Measurements from ENCODE around the gene PCGF1.
A peak's percentile ranks its signal among the peaks of the same experiment; 100 is the strongest.
"Not testable (repeated sequence)": the region's sequence is repeated elsewhere in the genome, so short reads cannot be mapped to it uniquely, and the experiment has no call there.

PCGF1 gene

GRCh38 chr2:74483675-74484164 lies 23.8 kb downstream of the PCGF1 start:
- Histone ChIP-seq H3K9ac (ENCODE audit: low read depth in 1 of 2, low read length in 2 of 2) (peak overlapping the region; percentile 83 to 89), H3K36me3 (ENCODE audit: control insufficient read depth in 2 of 2, insufficient read depth in 2 of 2, low read length in 2 of 2) (peaks cover 7 to 16% of the 10 kb centered on the region in 2 donors), H3K4me1 (ENCODE audit: control insufficient read depth in 2 of 2, insufficient read depth in 2 of 2, low read length in 2 of 2) (peaks cover 24 to 25% of the 10 kb centered on the region in 2 donors), H3K4me3 (ENCODE audit: low read length in 2 of 2) (peak overlapping the region; percentile 100)
- not testable (repeated sequence) for H3K27me3 ChIP-seq (ENCODE audit: control insufficient read depth in 2 of 2, insufficient read depth in 2 of 2, low read length in 2 of 2); H3K9me3 ChIP-seq (ENCODE audit: control insufficient read depth in 2 of 2, low read length in 2 of 2); H3K27ac ChIP-seq (ENCODE audit: low read depth in 2 of 2, low read length in 2 of 2)

DNA sequence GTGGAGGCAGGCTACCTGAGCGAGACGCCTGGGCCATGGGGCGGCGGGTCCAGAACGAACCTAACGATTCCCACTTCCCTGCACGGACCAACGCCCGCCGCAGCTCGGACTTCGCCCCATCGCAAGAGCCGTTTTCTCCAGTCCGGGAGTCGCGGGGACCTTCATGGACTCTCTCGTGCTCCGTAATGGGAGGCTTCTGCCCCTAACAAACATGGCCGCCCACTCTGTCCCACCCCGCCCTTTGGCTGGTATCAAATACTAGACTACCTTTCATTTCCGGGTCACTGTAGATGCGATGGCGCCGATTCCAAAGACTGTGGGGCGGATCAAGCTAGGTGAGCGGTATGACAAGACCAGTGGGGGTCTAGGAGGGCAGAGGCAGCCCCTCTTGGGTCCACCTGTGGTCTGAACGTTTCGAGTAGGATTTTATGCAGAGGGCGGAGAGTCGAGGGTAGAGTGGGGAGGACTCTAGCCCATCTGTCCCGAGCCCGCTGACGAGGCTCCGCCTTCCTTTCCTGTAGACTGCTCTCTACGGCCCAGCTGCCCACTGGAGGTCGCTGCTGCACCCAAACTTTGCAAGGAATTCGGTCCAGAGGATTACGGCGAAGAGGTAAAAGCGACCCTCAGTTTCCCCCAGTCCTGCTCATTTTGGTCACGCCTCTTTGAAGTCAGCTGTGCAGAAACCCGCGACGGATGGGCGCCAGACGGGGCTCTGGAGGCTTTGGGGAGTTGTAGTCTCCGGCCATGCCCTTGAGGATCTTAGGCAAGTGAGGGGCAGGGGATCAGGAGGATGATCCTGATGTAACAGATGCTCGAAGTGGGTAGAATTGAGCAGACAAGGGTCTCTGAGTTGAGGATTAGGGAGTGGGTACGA lies 24.5 kb downstream of the PCGF1 start, which contains the start of the genes CCDC142 and TTC31:
CCDC142 (minus strand) TSS at position 198 of the 874 bp plus-strand sequence; CDS start at position 37, 161 bp downstream.
TTC31 (plus strand) TSS at position 281 of the 874 bp plus-strand sequence; CDS start at position 296, 15 bp downstream.
- H3K4me3 ChIP-seq (ENCODE audit: low read length in 2 of 2), result peak within 1 kb of the TSS; percentile 100
- peak within 1 kb of the TSS; percentile 93 for H3K27ac ChIP-seq (ENCODE audit: low read depth in 2 of 2, low read length in 2 of 2)
- peaks cover 7 to 13% of the 10 kb centered on the region in 2 donors for H3K36me3 ChIP-seq (ENCODE audit: control insufficient read depth in 2 of 2, insufficient read depth in 2 of 2, low read length in 2 of 2)
- H3K9ac ChIP-seq (ENCODE audit: low read depth in 1 of 2, low read length in 2 of 2), result peak within 1 kb of the TSS; percentile 83 to 89
- no peaks in the 10 kb centered on the region for H3K27me3 ChIP-seq (ENCODE audit: control insufficient read depth in 2 of 2, insufficient read depth in 2 of 2, low read length in 2 of 2)
- no peaks in the 10 kb centered on the region for H3K9me3 ChIP-seq (ENCODE audit: control insufficient read depth in 2 of 2, low read length in 2 of 2)
- H3K4me1 ChIP-seq (ENCODE audit: control insufficient read depth in 2 of 2, insufficient read depth in 2 of 2, low read length in 2 of 2), result peaks cover 24 to 25% of the 10 kb centered on the region in 2 donors

DNA sequence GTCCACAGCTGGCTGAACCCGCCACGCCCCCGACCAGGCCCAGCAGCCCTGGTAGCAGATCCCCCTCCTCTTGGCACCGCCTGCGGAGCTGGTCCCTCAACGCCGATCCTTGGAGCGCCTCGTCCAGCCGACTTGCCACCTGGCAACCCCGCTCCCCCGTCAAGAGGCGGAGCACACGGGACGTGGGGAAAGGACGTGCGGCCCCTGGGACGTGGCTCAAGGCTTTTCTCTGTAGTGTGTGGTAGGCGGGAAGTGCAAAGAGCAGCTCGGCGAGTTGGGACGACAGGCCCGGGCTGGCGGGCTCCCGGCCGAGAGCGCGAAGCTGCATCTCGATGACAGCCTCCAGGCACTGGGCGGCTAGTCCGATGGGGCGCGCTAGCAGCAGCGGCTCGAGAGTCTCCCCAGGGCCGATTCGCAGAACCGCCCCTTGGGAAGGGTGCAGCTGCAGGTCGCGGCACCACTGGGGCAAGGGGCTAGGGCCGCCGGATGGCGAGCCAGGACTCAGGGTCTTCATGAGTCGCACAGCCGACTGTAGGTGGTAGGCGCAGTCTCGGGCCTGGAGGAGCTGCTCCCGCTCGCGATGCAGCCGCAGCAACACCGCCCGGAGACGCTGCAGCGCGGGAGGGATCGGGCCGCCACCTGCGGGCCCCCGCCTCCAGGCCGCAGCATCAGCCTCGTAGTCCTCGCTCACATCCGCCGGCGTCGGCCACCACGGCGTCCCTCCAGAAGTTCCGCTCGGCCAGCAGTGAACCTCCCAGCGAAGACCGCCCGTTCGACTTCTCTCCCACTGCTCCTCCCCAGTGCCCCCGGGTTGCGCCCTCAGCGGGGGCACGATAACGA lies 25.3 kb downstream of the PCGF1 start:
- H3K9ac ChIP-seq (ENCODE audit: low read depth in 1 of 2, low read length in 2 of 2), result peak overlapping the region; percentile 79 to 89
- H3K4me3 ChIP-seq (ENCODE audit: low read length in 2 of 2), result peak overlapping the region; percentile 100
- no peaks in the 10 kb centered on the region for H3K9me3 ChIP-seq (ENCODE audit: control insufficient read depth in 2 of 2, low read length in 2 of 2)
- H3K27ac ChIP-seq (ENCODE audit: low read depth in 2 of 2, low read length in 2 of 2), result peak overlapping the region; percentile 93
- H3K27me3 ChIP-seq (ENCODE audit: control insufficient read depth in 2 of 2, insufficient read depth in 2 of 2, low read length in 2 of 2), result no peaks in the 10 kb centered on the region
- peaks cover 24 to 25% of the 10 kb centered on the region in 2 donors for H3K4me1 ChIP-seq (ENCODE audit: control insufficient read depth in 2 of 2, insufficient read depth in 2 of 2, low read length in 2 of 2)
- H3K36me3 ChIP-seq (ENCODE audit: control insufficient read depth in 2 of 2, insufficient read depth in 2 of 2, low read length in 2 of 2), result peaks cover 7 to 16% of the 10 kb centered on the region in 2 donors

DNA sequence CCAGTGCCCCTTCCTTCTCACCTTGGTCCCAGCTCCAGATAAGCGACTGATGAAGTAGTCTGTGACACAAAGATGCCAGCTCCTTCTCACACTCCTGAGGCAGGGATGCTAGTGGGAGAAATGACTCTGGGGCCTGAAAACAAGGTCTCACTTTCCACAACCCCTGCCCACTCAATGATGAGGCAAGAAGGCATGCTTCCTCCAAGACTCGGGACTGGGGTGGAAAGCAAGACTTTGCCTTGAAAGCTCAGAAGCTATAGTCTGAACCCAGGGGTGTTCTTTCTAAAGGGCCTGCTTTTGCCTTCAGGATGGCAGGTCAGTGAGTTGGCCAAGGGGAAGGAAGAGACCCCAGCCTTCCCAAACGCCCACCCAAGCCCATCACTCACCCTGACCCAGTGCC lies 26.1 kb downstream of the PCGF1 start:
- H3K9ac ChIP-seq (ENCODE audit: low read depth in 1 of 2, low read length in 2 of 2), result peak overlapping the region; percentile 79 to 89
- no peaks in the 10 kb centered on the region for H3K9me3 ChIP-seq (ENCODE audit: control insufficient read depth in 2 of 2, low read length in 2 of 2)
- H3K27ac ChIP-seq (ENCODE audit: low read depth in 2 of 2, low read length in 2 of 2), result peak overlapping the region in 1 of 2 donors; percentile 93
- peak overlapping the region; percentile 100 for H3K4me3 ChIP-seq (ENCODE audit: low read length in 2 of 2)
- peaks cover 24 to 25% of the 10 kb centered on the region in 2 donors for H3K4me1 ChIP-seq (ENCODE audit: control insufficient read depth in 2 of 2, insufficient read depth in 2 of 2, low read length in 2 of 2)
- peaks cover 7 to 19% of the 10 kb centered on the region in 2 donors for H3K36me3 ChIP-seq (ENCODE audit: control insufficient read depth in 2 of 2, insufficient read depth in 2 of 2, low read length in 2 of 2)
- no peaks in the 10 kb centered on the region for H3K27me3 ChIP-seq (ENCODE audit: control insufficient read depth in 2 of 2, insufficient read depth in 2 of 2, low read length in 2 of 2)

DNA sequence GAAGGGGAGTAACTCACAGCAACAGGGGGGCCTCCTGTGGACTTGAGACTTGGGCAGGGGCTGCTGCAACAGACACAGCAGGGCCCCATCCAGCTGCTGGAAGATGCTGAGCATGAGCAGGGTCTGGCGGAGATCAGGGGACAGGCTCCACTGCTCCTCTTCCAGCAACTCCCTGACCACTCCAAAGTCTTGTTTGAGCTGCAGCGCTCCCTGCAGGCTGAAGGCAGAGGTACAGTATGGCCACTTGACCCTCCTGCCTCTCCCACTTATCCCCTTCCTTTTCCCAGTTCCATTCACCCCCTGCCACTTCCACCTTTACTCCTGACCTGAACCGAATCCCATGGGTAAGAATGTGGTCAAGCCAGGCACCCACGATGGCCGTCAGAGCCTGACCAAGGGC lies 32.6 kb downstream of the PCGF1 start:
- H3K9ac ChIP-seq (ENCODE audit: low read depth in 1 of 2, low read length in 2 of 2), result no peak overlapping the region
- H3K27me3 ChIP-seq (ENCODE audit: control insufficient read depth in 2 of 2, insufficient read depth in 2 of 2, low read length in 2 of 2), result no peaks in the 10 kb centered on the region
- peaks cover 16 to 20% of the 10 kb centered on the region in 2 donors for H3K4me1 ChIP-seq (ENCODE audit: control insufficient read depth in 2 of 2, insufficient read depth in 2 of 2, low read length in 2 of 2)
- H3K9me3 ChIP-seq (ENCODE audit: control insufficient read depth in 2 of 2, low read length in 2 of 2), result no peaks in the 10 kb centered on the region
- H3K36me3 ChIP-seq (ENCODE audit: control insufficient read depth in 2 of 2, insufficient read depth in 2 of 2, low read length in 2 of 2), result peaks cover 13 to 23% of the 10 kb centered on the region in 2 donors
- no peak overlapping the region for H3K27ac ChIP-seq (ENCODE audit: low read depth in 2 of 2, low read length in 2 of 2)
- H3K4me3 ChIP-seq (ENCODE audit: low read length in 2 of 2), result no peak overlapping the region

- Histone ChIP-seq H3K27ac (ENCODE audit: low read depth in 2 of 2, low read length in 2 of 2) (no peak overlapping the region), H3K4me1 (ENCODE audit: control insufficient read depth in 2 of 2, insufficient read depth in 2 of 2, low read length in 2 of 2) (peaks cover 16 to 20% of the 10 kb centered on the region in 2 donors), H3K27me3 (ENCODE audit: control insufficient read depth in 2 of 2, insufficient read depth in 2 of 2, low read length in 2 of 2) (no peaks in the 10 kb centered on the region), H3K9me3 (ENCODE audit: control insufficient read depth in 2 of 2, low read length in 2 of 2) (no peaks in the 10 kb centered on the region), H3K4me3 (ENCODE audit: low read length in 2 of 2) (no peak overlapping the region), H3K9ac (ENCODE audit: low read depth in 1 of 2, low read length in 2 of 2) (no peak overlapping the region), H3K36me3 (ENCODE audit: control insufficient read depth in 2 of 2, insufficient read depth in 2 of 2, low read length in 2 of 2) (peaks cover 13 to 23% of the 10 kb centered on the region in 2 donors)
Measured at GRCh38 chr2:74474481-74474880, 33.0 kb downstream of the PCGF1 start.

DNA sequence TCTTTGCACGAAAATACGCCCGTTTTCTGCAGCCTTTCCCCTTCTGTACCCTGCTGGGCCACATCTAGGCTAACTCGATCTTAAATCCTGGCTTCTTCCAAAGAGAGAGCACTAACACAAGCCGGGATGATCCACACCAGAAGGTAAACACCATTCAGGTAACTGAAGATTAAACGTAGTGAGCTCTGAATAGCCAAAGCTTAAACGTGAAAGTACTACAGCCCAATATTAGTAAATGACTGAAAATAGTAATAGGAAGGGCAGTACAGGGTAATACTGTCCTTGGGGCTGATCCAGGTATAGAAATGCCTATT lies 34.6 kb downstream of the PCGF1 start:
- Histone ChIP-seq H3K27me3 (ENCODE audit: control insufficient read depth in 2 of 2, insufficient read depth in 2 of 2, low read length in 2 of 2) (no peaks in the 10 kb centered on the region), H3K27ac (ENCODE audit: low read depth in 2 of 2, low read length in 2 of 2) (peak overlapping the region; percentile 92 to 94), H3K9me3 (ENCODE audit: control insufficient read depth in 2 of 2, low read length in 2 of 2) (no peaks in the 10 kb centered on the region), H3K36me3 (ENCODE audit: control insufficient read depth in 2 of 2, insufficient read depth in 2 of 2, low read length in 2 of 2) (peaks cover 13 to 23% of the 10 kb centered on the region in 2 donors), H3K4me1 (ENCODE audit: control insufficient read depth in 2 of 2, insufficient read depth in 2 of 2, low read length in 2 of 2) (peaks cover 16 to 20% of the 10 kb centered on the region in 2 donors), H3K4me3 (ENCODE audit: low read length in 2 of 2) (peak overlapping the region; percentile 95 to 98), H3K9ac (ENCODE audit: low read depth in 1 of 2, low read length in 2 of 2) (peak overlapping the region; percentile 90 to 91)

GRCh38 chr2:74472086-74472944 lies 35.2 kb downstream of the PCGF1 start, which contains the start of gene MRPL53:
Gene MRPL53, minus strand, starts transcription at chr2:74472680. Its CDS starts 20 bp downstream, at chr2:74472660.
- Histone ChIP-seq H3K4me3 (ENCODE audit: low read length in 2 of 2) (peak within 1 kb of the TSS; percentile 95 to 98), H3K36me3 (ENCODE audit: control insufficient read depth in 2 of 2, insufficient read depth in 2 of 2, low read length in 2 of 2) (peaks cover 13 to 20% of the 10 kb centered on the region in 2 donors), H3K9me3 (ENCODE audit: control insufficient read depth in 2 of 2, low read length in 2 of 2) (no peaks in the 10 kb centered on the region), H3K27me3 (ENCODE audit: control insufficient read depth in 2 of 2, insufficient read depth in 2 of 2, low read length in 2 of 2) (no peaks in the 10 kb centered on the region), H3K27ac (ENCODE audit: low read depth in 2 of 2, low read length in 2 of 2) (peak within 1 kb of the TSS; percentile 92 to 94), H3K4me1 (ENCODE audit: control insufficient read depth in 2 of 2, insufficient read depth in 2 of 2, low read length in 2 of 2) (peaks cover 16 to 20% of the 10 kb centered on the region in 2 donors), H3K9ac (ENCODE audit: low read depth in 1 of 2, low read length in 2 of 2) (peak within 1 kb of the TSS; percentile 90 to 91)

All from mucosa of rectum (tissue), 2 donors.